Stimulated activated CD4-positive, alpha-beta T cell treated with anti-CD3 and anti-CD28 coated beads, Interleukin-1b, Interleukin-23, amount 100 ng/mL, for 24 hours (primary cell): ENCODE results near the gene PDZRN4.
"Not testable (repeated sequence)": the region's sequence is repeated elsewhere in the genome, so short reads cannot be mapped to it uniquely, and the experiment has no call there.

ENCODE experiments used
- DNase-seq, 4 experiments: peaks; one replicate each; pipeline ENCODE4 v3.0.0-alpha.2; 2020; ENCODE audit warnings: low read depth in 4 of 4, low spot score in 1 of 4

Gene PDZRN4

GRCh38 chr12:41188058-41188840 lies at the start of gene PDZRN4:
PDZRN4 (plus strand) TSS chr12:41188320.
- no peak for DNase-seq

- no peak for DNase-seq
Measured at GRCh38 chr12:41140117-41140516, 48.0 kb upstream of the PDZRN4 start.

GRCh38 chr12:41141104-41141503 lies 47.0 kb upstream of the PDZRN4 start:
- DNase-seq, result no peak

- DNase-seq, result no peak
Measured at GRCh38 chr12:41142376-41142775, 45.7 kb upstream of the PDZRN4 start.

GRCh38 chr12:41151793-41152192 lies 36.3 kb upstream of the PDZRN4 start:
- no peak for DNase-seq

GRCh38 chr12:41162461-41162860 lies 25.7 kb upstream of the PDZRN4 start:
- DNase-seq, result no peak

- DNase-seq, result no peak
Measured at GRCh38 chr12:41167701-41168100, 20.4 kb upstream of the PDZRN4 start.

- no peak for DNase-seq
Measured at GRCh38 chr12:41174602-41175001, 13.5 kb upstream of the PDZRN4 start.

- DNase-seq, result not testable (repeated sequence)
Measured at GRCh38 chr12:41179507-41179906, 8.6 kb upstream of the PDZRN4 start.

GRCh38 chr12:41184864-41185263 lies 3.3 kb upstream of the PDZRN4 start:
- DNase-seq, result no peak

GRCh38 chr12:41186026-41186425 lies 2.1 kb upstream of the PDZRN4 start:
- no peak for DNase-seq

- DNase-seq, result no peak
Measured at GRCh38 chr12:41188841-41189394, 798 bp downstream of the PDZRN4 start.

GRCh38 chr12:41189395-41190251 lies 1.5 kb downstream of the PDZRN4 start:
- DNase-seq, result no peak

- no peak for DNase-seq
Measured at GRCh38 chr12:41190338-41190737, 2.2 kb downstream of the PDZRN4 start.

GRCh38 chr12:41191549-41191948 lies 3.4 kb downstream of the PDZRN4 start:
- not testable (repeated sequence) for DNase-seq

- no peak for DNase-seq
Measured at GRCh38 chr12:41193311-41193710, 5.2 kb downstream of the PDZRN4 start.

GRCh38 chr12:41202051-41202450 lies 13.9 kb downstream of the PDZRN4 start:
- no peak for DNase-seq

- no peak for DNase-seq
Measured at GRCh38 chr12:41205070-41205709, 17.1 kb downstream of the PDZRN4 start.

GRCh38 chr12:41206298-41206697 lies 18.2 kb downstream of the PDZRN4 start:
- no peak for DNase-seq

GRCh38 chr12:41211448-41211847 lies 23.3 kb downstream of the PDZRN4 start:
- no peak for DNase-seq

- no peak for DNase-seq
Measured at GRCh38 chr12:41212625-41213024, 24.5 kb downstream of the PDZRN4 start.
